DND-41 (cell line): ENCODE measurements around the gene ONECUT1.

Experiments
- EZH2 ChIP-seq: IDR thresholded peaks from 3 replicates; pipeline ENCODE4 v1.6.1; 2012; ENCODE audit warnings: borderline replicate concordance, low read depth, mild to moderate bottlenecking, moderate library complexity, low read length, inconsistent platforms; ENCODE audit not compliant: severe bottlenecking
- TF ChIP-seq, protein P1 (sequence below): IDR thresholded peaks from 2 replicates; pipeline ENCODE4 v1.5.1; 2012; ENCODE audit warnings: borderline replicate concordance, low read length, moderate library complexity, mild to moderate bottlenecking; ENCODE audit not compliant: poor library complexity, severe bottlenecking; ENCODE audit errors: extremely low read depth

DNA sequence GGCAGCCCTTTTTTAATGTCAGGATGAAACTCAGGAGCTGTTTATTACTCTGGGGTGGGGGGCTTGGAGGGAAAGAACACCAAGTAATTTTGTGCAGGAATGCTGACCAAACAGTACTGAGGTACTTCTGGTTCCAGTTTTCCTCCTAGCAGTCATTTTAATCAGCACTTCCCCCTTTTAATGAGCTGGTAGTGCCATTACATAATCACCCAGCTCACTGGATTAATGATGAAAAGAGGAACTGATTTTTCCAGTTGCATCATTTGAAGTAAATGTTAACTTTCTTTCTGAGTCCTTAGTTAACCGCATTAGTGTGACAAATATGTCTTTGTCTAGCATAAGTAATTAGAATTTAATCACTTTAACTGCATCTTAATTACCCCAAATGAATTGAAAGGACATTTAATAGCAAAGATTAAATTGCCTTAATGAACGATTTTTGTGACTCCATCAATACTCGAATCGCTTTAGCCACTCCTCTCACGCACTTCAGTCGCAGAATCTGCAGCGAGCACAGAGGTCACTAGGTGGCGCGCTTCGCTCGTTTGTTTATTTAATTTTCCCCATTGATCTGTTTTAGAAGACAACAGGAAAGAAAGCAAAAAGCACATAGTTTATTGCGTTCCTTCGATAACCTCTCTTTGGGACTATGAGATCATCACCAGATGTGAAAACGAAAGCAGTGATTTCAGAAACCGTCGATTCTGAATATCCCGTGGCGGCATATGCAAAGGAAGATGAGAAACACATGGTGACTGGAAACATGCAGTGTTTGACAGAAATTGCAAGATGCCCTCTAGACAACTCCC is 9.8 kb downstream of the ONECUT1 start:
- TF ChIP-seq, protein P1, sequence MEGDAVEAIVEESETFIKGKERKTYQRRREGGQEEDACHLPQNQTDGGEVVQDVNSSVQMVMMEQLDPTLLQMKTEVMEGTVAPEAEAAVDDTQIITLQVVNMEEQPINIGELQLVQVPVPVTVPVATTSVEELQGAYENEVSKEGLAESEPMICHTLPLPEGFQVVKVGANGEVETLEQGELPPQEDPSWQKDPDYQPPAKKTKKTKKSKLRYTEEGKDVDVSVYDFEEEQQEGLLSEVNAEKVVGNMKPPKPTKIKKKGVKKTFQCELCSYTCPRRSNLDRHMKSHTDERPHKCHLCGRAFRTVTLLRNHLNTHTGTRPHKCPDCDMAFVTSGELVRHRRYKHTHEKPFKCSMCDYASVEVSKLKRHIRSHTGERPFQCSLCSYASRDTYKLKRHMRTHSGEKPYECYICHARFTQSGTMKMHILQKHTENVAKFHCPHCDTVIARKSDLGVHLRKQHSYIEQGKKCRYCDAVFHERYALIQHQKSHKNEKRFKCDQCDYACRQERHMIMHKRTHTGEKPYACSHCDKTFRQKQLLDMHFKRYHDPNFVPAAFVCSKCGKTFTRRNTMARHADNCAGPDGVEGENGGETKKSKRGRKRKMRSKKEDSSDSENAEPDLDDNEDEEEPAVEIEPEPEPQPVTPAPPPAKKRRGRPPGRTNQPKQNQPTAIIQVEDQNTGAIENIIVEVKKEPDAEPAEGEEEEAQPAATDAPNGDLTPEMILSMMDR = peak; percentile 94
- no peak for TF ChIP-seq EZH2
